Prostate gland (tissue), 2 donors: ENCODE results near the gene P2RY12.

Experiments used
- CTCF ChIP-seq, 4 experiments: fragments of 200-600 bp in 2 of 4; fragments of 450-650 bp in 2 of 4; sonication (generic) in 2 of 4; IDR thresholded peaks; 1 replicate in 3 of 4; 2 replicates in 1 of 4; pipeline ENCODE4 v1.5.1; 2016 to 2019; ENCODE audit warnings: antibody characterized with exemption in 4 of 4, mild to moderate bottlenecking in 2 of 4, moderate library complexity in 2 of 4
- POLR2A ChIP-seq: fragments of 450-650 bp; IDR thresholded peaks from one replicate; pipeline ENCODE4 v1.6.1; 2016; ENCODE audit warnings: antibody characterized with exemption, mild to moderate bottlenecking
- POLR2AphosphoS5 ChIP-seq: sonication (generic); formaldehyde crosslinking; IDR thresholded peaks from one replicate; pipeline ENCODE4 v1.6.1; 2017; ENCODE audit warnings: antibody characterized with exemption

GRCh38 chr3:151400341-151400740, 15.8 kb upstream of the P2RY12 start:
- TF ChIP-seq POLR2A = no peak
- no peak for TF ChIP-seq CTCF (IDR thresholded peaks at IDR 0.05)
- TF ChIP-seq POLR2AphosphoS5 = no peak
